NK-92 (cell line): ENCODE data around the gene SRD5A1.
"Not testable (repeated sequence)": the region's sequence is repeated elsewhere in the genome, so short reads cannot be mapped to it uniquely, and the experiment has no call there.

Experiments used
- DNase-seq: peaks from one replicate; lab custom pipeline; 2025; ENCODE audit not compliant: unreplicated experiment; lab: John Stamatoyannopoulos, UW

Gene SRD5A1

GRCh38 chr5:6642655-6643054 lies 9.4 kb downstream of the SRD5A1 start:
- no peak for DNase-seq

- no peak for DNase-seq
Measured at GRCh38 chr5:6644794-6645241, 11.6 kb downstream of the SRD5A1 start.

DNA sequence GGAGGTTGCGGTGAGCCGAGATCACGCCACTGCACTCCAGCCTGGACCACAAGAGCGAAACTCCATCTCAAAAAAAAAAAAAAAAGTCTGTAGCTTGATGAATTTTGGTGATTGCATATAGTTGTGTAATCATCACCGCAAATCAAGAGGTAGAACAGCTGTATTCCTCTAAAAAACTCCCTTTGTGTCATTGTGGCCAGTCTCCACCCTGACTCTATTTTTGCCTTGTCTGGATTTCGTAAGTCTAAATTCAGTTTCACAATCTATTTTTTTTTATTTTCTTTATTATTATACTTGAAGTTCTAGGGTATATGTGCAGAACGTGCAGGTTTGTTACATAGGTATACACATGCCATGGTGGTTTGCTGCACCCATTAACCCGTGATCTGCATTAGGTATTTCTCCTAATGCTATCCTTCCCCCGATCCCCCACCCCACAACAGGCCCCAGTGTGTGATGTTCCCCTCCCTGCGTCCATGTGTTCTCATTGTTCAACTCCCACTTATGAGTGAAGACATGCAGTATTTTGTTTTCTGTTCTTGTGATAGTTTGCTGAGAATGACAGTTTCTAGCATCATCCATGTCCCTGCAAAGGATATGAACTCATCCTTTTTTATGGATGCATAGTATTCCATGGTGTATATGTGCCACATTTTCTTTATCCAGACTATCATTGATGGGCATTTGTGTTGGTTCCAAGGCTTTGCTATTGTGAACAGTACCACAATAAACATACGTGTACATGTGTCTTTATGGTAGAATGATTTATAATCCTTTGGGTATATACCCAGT lies 12.5 kb downstream of the SRD5A1 start:
- DNase-seq = not testable (repeated sequence)

DNA sequence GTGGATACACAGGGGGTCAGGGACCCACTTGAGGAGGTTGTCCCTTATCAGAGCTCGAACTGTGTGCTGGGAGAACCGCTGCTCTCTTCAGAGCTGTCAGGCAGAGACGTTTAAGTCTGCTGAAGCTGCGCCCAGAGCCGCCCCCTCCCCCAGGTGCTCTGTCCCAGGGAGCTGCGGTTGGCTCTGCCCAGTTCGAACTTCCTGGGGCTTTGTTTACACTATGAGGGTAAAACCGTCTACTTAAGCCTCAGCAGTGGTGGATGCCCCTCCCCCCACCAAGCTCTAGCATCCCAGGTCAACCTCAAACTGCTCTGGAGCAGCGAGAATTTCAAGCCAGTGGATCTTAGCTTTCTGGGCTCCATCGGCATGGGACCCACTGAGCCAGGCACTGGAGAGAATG lies 15.9 kb downstream of the SRD5A1 start:
- DNase-seq = no peak

DNA sequence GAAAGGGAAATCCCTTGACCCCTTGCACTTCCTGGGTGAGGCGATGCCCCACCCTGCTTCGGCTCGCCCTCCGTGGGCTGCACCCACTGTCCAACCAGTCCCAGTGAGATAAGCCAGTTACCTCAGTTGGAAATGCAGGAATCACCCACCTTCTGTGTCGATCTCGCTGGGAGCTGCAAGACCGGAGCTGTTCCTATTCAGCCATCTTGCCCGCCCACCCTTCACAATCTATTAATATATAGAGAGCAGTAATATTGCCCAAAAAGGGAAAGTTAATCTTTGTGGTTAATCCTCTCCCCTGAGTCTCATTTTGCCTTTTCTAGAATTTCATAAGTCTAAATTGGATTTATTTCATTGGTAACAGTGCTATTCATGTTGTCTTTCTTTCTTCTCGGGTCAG lies 16.4 kb downstream of the SRD5A1 start:
- no peak for DNase-seq

DNA sequence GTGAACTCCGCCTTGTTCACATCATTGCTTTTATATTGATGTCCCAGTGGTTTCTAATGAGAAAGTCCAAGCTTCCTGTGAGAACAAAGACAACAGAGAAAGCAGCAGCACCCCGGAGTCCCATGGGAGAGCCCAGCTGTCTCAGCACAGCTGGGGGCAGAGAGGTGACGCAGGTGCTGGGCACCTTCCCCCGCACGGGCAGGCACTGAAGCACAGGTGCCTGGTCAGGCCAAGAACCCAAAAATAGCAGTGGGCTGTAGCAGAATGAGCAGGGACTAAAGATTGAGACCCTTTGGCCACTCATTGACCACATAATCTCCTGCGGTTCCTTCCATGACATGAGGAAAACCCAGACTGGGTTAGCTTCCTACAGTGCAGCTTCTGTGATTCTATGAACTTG lies 18.8 kb downstream of the SRD5A1 start:
- DNase-seq = no peak

DNA sequence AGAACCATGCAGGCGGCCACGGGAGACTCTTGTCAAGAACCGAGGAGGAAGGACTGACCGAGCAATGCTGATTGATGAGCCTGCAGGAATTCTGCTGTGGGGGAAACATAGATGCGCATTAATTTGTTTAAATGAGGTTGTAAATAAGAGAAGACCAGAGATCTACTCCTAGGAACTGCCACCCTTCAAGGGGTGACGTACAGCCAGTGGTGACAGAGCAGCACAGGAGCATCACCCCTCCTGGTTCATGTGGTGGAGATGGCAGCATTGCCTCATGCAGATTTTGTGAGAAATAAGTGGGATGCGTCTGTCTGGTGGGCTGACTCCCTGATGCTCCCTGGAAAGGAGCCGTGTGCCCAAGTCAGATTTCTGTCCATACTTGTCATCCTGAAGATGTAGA lies 22.2 kb downstream of the SRD5A1 start:
- no peak for DNase-seq

DNA sequence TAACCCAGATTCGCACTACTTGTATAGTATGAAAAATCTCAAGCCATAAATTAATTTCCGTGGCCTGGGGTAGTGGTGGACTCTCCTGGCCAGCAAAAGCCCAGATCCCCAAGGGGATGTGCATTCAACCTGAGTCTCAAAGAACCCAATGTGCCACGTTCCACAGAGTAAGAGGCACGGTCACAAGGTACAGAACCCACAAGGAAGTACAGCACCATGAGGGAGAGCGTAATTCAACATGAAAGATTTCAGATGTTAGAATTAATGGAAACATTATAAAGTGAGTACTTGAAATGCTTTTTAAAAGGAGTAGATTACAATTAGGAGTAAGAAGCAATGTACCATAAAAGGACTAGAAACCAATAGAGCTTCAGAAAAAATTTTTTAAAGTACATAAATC lies 23.4 kb downstream of the SRD5A1 start:
- no peak for DNase-seq

GRCh38 chr5:6659941-6660684 lies 26.9 kb downstream of the SRD5A1 start:
- no peak for DNase-seq

DNA sequence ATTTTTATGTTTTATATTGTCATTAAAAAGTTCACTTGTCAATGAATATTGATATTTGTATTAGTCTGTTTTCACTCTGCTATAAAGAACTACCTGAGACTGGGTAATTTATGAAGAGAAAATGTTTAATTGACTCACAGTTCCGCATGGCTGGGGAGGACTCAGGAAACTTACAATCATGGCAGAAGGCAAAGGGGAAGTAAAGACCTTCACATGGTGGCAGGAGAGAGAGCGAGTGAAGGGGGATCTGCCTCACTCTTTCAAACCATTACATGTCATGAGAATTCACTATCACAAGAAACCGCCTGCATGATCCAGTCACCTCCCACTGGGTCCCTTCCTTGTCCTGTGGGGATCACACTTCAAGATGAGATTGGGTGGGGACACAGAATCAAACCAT lies 27.4 kb downstream of the SRD5A1 start:
- no peak for DNase-seq

- no peak for DNase-seq
Measured at GRCh38 chr5:6666762-6667161, 33.5 kb downstream of the SRD5A1 start.

DNA sequence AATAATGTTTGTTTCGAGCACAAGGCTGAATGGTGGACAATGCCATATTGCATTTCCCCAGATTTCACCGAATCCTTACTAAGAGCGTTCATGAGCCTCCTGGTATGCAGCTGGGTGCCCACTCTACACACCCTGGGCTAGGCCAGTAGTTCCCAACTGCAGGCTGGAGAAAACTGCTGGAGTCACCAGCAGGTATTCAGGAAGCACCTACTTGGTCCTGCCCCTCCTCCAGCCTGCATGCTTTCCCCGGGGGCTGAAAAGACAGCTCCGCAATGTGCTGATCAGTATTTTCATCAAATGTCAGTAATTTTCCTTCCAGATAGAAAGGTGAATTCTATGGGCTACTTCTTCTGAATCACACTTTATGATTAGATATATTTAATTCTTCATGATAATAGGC lies 34.4 kb downstream of the SRD5A1 start:
- DNase-seq = no peak

GRCh38 chr5:6668717-6669116 lies 35.5 kb downstream of the SRD5A1 start:
- not testable (repeated sequence) for DNase-seq

GRCh38 chr5:6673031-6673430 lies 39.8 kb downstream of the SRD5A1 start:
- no peak for DNase-seq

DNA sequence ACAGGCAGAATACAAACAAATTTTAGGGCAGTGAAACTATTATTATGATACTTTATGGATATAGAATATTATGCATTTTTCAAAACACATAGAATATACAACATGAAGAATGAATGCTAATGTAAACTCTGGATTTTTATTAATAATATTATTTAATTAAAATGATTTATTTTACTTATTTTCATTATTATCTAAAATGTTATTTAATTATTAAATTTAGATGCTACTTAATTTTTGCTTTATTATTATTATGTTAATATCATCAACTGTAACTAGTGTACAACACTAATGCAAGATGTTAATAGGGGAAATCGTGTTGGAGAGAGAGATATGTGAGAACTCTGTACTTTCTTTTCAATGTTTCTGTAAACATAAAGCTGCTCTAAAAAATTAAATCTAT lies 40.7 kb downstream of the SRD5A1 start:
- DNase-seq = no peak

DNA sequence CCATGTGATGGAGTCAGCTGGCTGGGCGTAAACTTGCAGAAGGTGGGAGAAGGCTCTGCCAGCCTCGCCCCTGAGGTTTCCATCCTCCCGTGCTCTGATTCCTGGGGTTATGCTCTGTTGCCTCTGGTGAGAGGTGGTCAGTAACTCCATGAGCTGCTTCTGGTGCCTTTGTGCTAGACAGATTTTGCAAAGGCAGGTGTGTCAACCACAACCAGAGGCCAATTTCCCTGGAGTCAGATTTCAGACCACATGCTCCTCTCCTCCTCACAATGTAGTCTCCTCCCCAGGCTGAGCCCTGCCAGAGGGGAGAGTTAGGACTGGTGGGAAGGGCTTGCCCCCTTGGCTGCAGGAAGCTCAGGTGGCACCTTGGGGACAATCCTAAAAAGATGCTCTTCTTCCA lies 41.2 kb downstream of the SRD5A1 start:
- no peak for DNase-seq

DNA sequence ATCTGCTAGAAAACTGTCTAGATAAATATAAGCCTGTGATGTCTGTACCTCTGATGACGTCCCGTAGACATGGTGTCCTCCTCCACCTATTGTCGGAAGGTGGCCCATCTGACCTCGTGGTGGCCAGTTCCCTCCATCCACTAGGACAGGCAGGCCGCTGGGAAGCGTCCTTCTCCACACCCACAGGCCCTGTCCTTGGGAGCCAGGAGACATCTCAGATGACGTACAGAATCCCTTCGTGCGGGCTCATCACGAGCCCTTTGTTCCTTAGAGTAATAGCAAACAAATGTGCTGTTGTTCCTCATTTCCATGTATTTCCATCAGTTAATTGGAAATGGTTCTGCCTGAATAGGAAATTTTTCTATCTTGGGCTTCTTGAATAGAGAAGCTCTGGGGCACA lies 41.6 kb downstream of the SRD5A1 start:
- DNase-seq = no peak

- no peak for DNase-seq
Measured at GRCh38 chr5:6675784-6676491, 42.7 kb downstream of the SRD5A1 start.

DNA sequence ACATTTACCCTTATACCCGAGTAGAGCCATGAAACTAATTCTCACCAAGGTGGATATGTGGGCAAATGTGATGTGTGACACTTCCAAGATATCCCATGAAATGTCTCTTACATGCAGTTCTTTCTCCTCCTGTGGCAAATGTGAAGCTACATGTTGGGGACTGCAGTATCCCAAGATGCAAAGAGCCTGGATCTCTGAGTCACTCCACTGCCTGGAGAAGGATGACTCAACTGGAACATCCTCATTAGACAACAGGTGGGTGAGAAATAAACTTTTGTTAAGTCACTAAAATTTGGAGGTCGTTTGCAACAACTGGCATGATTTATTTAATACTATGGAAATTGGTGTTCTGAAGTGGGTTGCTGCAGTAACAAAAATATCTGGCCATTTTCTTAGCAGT lies 43.5 kb downstream of the SRD5A1 start:
- no peak for DNase-seq

GRCh38 chr5:6678385-6678784 lies 45.1 kb downstream of the SRD5A1 start:
- no peak for DNase-seq

GRCh38 chr5:6680922-6681321 lies 47.7 kb downstream of the SRD5A1 start:
- DNase-seq = no peak

DNA sequence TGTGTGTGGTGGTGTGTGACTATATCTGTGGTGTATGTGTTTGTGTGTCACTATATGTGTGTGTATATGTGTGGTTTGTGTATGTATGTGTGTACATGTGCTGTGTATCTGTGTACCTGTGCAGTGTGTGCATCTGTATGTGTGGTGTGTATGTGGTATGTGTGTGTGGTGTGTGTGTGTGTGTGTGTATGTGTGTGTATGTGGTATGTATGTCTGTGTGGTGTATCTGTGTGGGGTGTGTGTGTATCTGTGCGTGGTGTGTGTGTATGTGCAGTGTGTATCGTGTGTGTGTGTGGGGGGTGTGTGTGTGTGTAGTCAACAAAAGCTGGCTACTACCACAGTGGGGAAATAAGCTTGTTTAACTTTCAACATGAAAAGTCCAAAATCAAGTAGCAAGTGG lies 48.4 kb downstream of the SRD5A1 start:
- DNase-seq = no peak
